Measurements from ENCODE around the gene SEC22A. TPM values are rescaled to one million over a fixed set of nuclear protein-coding genes. Genes with fewer than 3 reads are reported as not detected.

SEC22A gene
- polyA plus RNA-seq (2013, experiment 1 of 2): 9.5 TPM
- 9.5 TPM for polyA plus RNA-seq (2013, experiment 2 of 2)

DNA sequence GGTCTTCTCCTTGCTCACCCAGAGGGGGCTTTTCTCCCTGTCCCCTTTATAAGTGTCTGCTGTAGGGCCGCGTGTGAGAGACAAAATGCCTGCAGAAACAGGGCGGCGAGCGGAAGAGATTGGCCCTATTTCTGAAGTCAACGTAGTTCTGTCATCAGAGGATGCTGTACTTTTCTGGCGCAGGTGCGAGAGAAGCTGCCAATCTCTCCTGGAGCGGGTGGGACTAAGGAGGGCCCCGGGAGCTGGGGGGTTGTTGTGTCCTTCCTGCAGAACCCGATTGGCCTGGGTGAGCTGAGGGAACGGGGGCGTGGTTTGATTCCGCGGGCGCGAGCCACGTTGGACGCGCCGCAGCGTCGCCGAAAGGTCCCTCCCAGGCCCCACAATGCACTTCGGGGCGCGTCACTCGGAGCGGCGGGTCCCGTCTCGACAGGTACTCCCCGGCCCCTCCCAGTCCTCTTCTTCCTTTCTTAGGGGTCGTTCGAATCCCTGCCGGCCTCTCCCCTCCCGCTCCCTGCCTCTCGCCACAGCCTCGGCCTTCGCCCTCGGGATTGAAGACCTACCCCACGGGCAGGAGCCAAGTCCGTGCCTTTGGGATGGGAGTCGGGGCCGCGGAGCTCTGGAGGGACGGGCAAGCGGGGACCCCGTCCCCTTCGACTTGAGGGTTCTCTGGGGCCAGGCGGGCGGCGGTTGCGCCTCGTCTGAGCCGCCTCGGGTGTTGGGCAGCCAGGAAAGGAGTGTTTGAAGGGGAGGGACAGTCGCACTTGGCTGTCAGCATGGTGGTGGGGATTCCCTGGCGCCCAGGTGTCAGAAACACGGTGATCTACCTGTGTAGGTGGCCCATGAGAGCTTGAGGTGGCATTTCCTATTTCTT, at the start of gene SEC22A:
SEC22A (plus strand) TSS at position 387 of the 871 bp plus-strand sequence. CDS start 7,275 bp downstream, outside the sequence.
- peak within 1 kb of the TSS; percentile 10 for H2BK5ac ChIP-seq (ENCODE audit: low read length)
- H3K79me1 ChIP-seq (ENCODE audit: low read length): peaks cover 10% of the 10 kb centered on the region
- no peak within 1 kb of the TSS for H2BK15ac ChIP-seq (replicated peaks; ENCODE audit: low read depth)
- peak within 1 kb of the TSS; percentile 29 for H2AK5ac ChIP-seq (ENCODE audit: low read length)
- DNase-seq: peak; percentile 98
- H3K56ac ChIP-seq (ENCODE audit: low read length): peak within 1 kb of the TSS; percentile 92
- H3K9ac ChIP-seq (ENCODE audit: low read length): peak within 1 kb of the TSS; percentile 85
- peak within 1 kb of the TSS; percentile 90 for H3K23ac ChIP-seq (ENCODE audit: low read length)
- no peak within 1 kb of the TSS for H4K8ac ChIP-seq (ENCODE audit: low read depth, low read length)
- H4K5ac ChIP-seq (ENCODE audit: low read length): peak within 1 kb of the TSS; percentile 59
- H3K79me2 ChIP-seq (ENCODE audit: control insufficient read depth, insufficient read depth, low read length): peaks cover 7% of the 10 kb centered on the region
- H3K36me3 ChIP-seq (ENCODE audit: control insufficient read depth, insufficient read depth, low read length): no peaks in the 10 kb centered on the region
- H3K4ac ChIP-seq (ENCODE audit: low read depth, low read length): peak within 1 kb of the TSS; percentile 11
- H3K4me1 ChIP-seq (ENCODE audit: control insufficient read depth, low read depth, low read length): peaks cover 2% of the 10 kb centered on the region
- peak within 1 kb of the TSS; percentile 76 for H2BK120ac ChIP-seq (ENCODE audit: low read depth, low read length)
- no peak within 1 kb of the TSS for H3K27ac ChIP-seq (ENCODE audit: low read depth, low read length)
- H3K4me2 ChIP-seq (ENCODE audit: low read length): peak within 1 kb of the TSS; percentile 98
- peak within 1 kb of the TSS; percentile 73 for H3K4me3 ChIP-seq (ENCODE audit: low read length)
- no peaks in the 10 kb centered on the region for H3K27me3 ChIP-seq (ENCODE audit: insufficient read depth, low read length, poor library complexity)
- H3K18ac ChIP-seq (ENCODE audit: low read length): peak within 1 kb of the TSS; percentile 15
- WGBS (ENCODE audit: extremely low coverage, insufficient coverage, low lambda C conversion rate): no CpG with 5 or more reads among the region's 60 CpGs

- H3K18ac ChIP-seq (ENCODE audit: low read length): no peak overlapping the region
- H4K5ac ChIP-seq (ENCODE audit: low read length): no peak overlapping the region
- H3K27me3 ChIP-seq (ENCODE audit: insufficient read depth, low read length, poor library complexity): no peaks in the 10 kb centered on the region
- H3K4me2 ChIP-seq (ENCODE audit: low read length): no peak overlapping the region
- no peaks in the 10 kb centered on the region for H3K4me1 ChIP-seq (ENCODE audit: control insufficient read depth, low read depth, low read length)
- no peak overlapping the region for H2AK5ac ChIP-seq (ENCODE audit: low read length)
- H3K23ac ChIP-seq (ENCODE audit: low read length): no peak overlapping the region
- H3K79me2 ChIP-seq (ENCODE audit: control insufficient read depth, insufficient read depth, low read length): no peaks in the 10 kb centered on the region
- no peak overlapping the region for H3K9ac ChIP-seq (ENCODE audit: low read length)
- no peak overlapping the region for H3K27ac ChIP-seq (ENCODE audit: low read depth, low read length)
- H3K36me3 ChIP-seq (ENCODE audit: control insufficient read depth, insufficient read depth, low read length): peaks cover 20% of the 10 kb centered on the region
- no peak overlapping the region for H4K8ac ChIP-seq (ENCODE audit: low read depth, low read length)
- no peak for DNase-seq
- H3K79me1 ChIP-seq (ENCODE audit: low read length): no peaks in the 10 kb centered on the region
- H2BK120ac ChIP-seq (ENCODE audit: low read depth, low read length): no peak overlapping the region
- no peak overlapping the region for H3K4ac ChIP-seq (ENCODE audit: low read depth, low read length)
- H3K4me3 ChIP-seq (ENCODE audit: low read length): no peak overlapping the region
- no peak overlapping the region for H2BK15ac ChIP-seq (replicated peaks; ENCODE audit: low read depth)
- H3K56ac ChIP-seq (ENCODE audit: low read length): no peak overlapping the region
- WGBS (ENCODE audit: extremely low coverage, insufficient coverage, low lambda C conversion rate): no CpG with 5 or more reads among the region's 3 CpGs
- H2BK5ac ChIP-seq (ENCODE audit: low read length): no peak overlapping the region
Measured at GRCh38 chr3:123152687-123153086, 49.1 kb upstream of the SEC22A start.

- H3K79me2 ChIP-seq (ENCODE audit: control insufficient read depth, insufficient read depth, low read length): no peaks in the 10 kb centered on the region
- no peak overlapping the region for H3K4me2 ChIP-seq (ENCODE audit: low read length)
- no peak overlapping the region for H2AK5ac ChIP-seq (ENCODE audit: low read length)
- H2BK120ac ChIP-seq (ENCODE audit: low read depth, low read length): no peak overlapping the region
- no peak overlapping the region for H3K27ac ChIP-seq (ENCODE audit: low read depth, low read length)
- H3K36me3 ChIP-seq (ENCODE audit: control insufficient read depth, insufficient read depth, low read length): peaks cover 17% of the 10 kb centered on the region
- H3K4me3 ChIP-seq (ENCODE audit: low read length): no peak overlapping the region
- H3K4ac ChIP-seq (ENCODE audit: low read depth, low read length): no peak overlapping the region
- H3K56ac ChIP-seq (ENCODE audit: low read length): no peak overlapping the region
- H2BK5ac ChIP-seq (ENCODE audit: low read length): no peak overlapping the region
- no peaks in the 10 kb centered on the region for H3K27me3 ChIP-seq (ENCODE audit: insufficient read depth, low read length, poor library complexity)
- no peak overlapping the region for H3K9ac ChIP-seq (ENCODE audit: low read length)
- no CpG with 5 or more reads among the region's 6 CpGs for WGBS (ENCODE audit: extremely low coverage, insufficient coverage, low lambda C conversion rate)
- peak overlapping the region; percentile 89 for H3K23ac ChIP-seq (ENCODE audit: low read length)
- no peaks in the 10 kb centered on the region for H3K79me1 ChIP-seq (ENCODE audit: low read length)
- no peak overlapping the region for H4K5ac ChIP-seq (ENCODE audit: low read length)
- no peak for DNase-seq
- no peak overlapping the region for H3K18ac ChIP-seq (ENCODE audit: low read length)
- H4K8ac ChIP-seq (ENCODE audit: low read depth, low read length): no peak overlapping the region
- no peaks in the 10 kb centered on the region for H3K4me1 ChIP-seq (ENCODE audit: control insufficient read depth, low read depth, low read length)
- H2BK15ac ChIP-seq (replicated peaks; ENCODE audit: low read depth): no peak overlapping the region
Measured at GRCh38 chr3:123153125-123154019, 48.4 kb upstream of the SEC22A start.

- Histone ChIP-seq H3K4me1 (ENCODE audit: control insufficient read depth, low read depth, low read length) (no peaks in the 10 kb centered on the region), H3K18ac (ENCODE audit: low read length) (no peak overlapping the region), H3K4me3 (ENCODE audit: low read length) (no peak overlapping the region), H2BK15ac (replicated peaks; ENCODE audit: low read depth) (no peak overlapping the region), H3K27ac (ENCODE audit: low read depth, low read length) (no peak overlapping the region), H3K9ac (ENCODE audit: low read length) (no peak overlapping the region), H3K27me3 (ENCODE audit: insufficient read depth, low read length, poor library complexity) (no peaks in the 10 kb centered on the region), H3K79me2 (ENCODE audit: control insufficient read depth, insufficient read depth, low read length) (no peaks in the 10 kb centered on the region), H3K36me3 (ENCODE audit: control insufficient read depth, insufficient read depth, low read length) (peaks cover 16% of the 10 kb centered on the region), H3K79me1 (ENCODE audit: low read length) (no peaks in the 10 kb centered on the region), H3K4me2 (ENCODE audit: low read length) (no peak overlapping the region), H2AK5ac (ENCODE audit: low read length) (no peak overlapping the region), H4K8ac (ENCODE audit: low read depth, low read length) (no peak overlapping the region), H3K56ac (ENCODE audit: low read length) (no peak overlapping the region), H3K23ac (ENCODE audit: low read length) (peak overlapping the region; percentile 89), H2BK5ac (ENCODE audit: low read length) (no peak overlapping the region), H4K5ac (ENCODE audit: low read length) (no peak overlapping the region), H3K4ac (ENCODE audit: low read depth, low read length) (no peak overlapping the region), H2BK120ac (ENCODE audit: low read depth, low read length) (no peak overlapping the region)
- no peak for DNase-seq
- no CpG with 5 or more reads among the region's 7 CpGs for WGBS (ENCODE audit: extremely low coverage, insufficient coverage, low lambda C conversion rate)
Measured at GRCh38 chr3:123154020-123154985, 47.4 kb upstream of the SEC22A start.

DNA sequence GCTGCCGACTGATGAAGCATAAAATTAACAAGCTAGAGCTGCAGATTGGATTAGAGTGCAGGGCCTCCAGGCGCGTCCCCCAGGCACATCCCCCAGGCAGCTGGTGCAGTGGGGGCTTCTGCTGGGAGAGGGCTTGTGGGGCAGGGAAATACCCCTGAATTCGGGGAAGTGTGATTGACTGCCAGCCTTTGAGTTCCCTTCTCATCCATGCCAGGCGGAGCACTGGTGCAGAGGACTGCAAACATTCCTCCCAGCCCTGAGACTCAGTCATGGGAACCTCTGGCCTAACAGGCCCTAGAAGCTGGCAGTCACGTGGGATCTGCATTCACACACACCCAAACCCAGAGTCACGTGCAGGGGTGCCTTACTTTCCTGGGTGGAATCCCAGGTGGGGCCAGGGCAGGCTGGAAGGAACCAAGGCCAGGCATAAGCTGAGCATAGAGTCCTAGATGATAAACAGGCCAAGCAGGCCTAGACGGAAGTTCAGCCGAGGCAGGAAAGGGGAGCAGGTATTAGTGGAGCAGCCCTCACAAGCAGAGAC, 46.2 kb upstream of the SEC22A start:
- no peak overlapping the region for H3K23ac ChIP-seq (ENCODE audit: low read length)
- H3K4me1 ChIP-seq (ENCODE audit: control insufficient read depth, low read depth, low read length): no peaks in the 10 kb centered on the region
- H3K9ac ChIP-seq (ENCODE audit: low read length): no peak overlapping the region
- H3K27me3 ChIP-seq (ENCODE audit: insufficient read depth, low read length, poor library complexity): no peaks in the 10 kb centered on the region
- no peaks in the 10 kb centered on the region for H3K79me1 ChIP-seq (ENCODE audit: low read length)
- H3K36me3 ChIP-seq (ENCODE audit: control insufficient read depth, insufficient read depth, low read length): peaks cover 16% of the 10 kb centered on the region
- H3K18ac ChIP-seq (ENCODE audit: low read length): no peak overlapping the region
- H3K4ac ChIP-seq (ENCODE audit: low read depth, low read length): no peak overlapping the region
- DNase-seq: no peak
- WGBS (ENCODE audit: extremely low coverage, insufficient coverage, low lambda C conversion rate): no CpG with 5 or more reads among the region's 9 CpGs
- H3K4me2 ChIP-seq (ENCODE audit: low read length): no peak overlapping the region
- no peak overlapping the region for H2BK5ac ChIP-seq (ENCODE audit: low read length)
- H3K4me3 ChIP-seq (ENCODE audit: low read length): no peak overlapping the region
- no peak overlapping the region for H2BK15ac ChIP-seq (replicated peaks; ENCODE audit: low read depth)
- H3K56ac ChIP-seq (ENCODE audit: low read length): no peak overlapping the region
- no peaks in the 10 kb centered on the region for H3K79me2 ChIP-seq (ENCODE audit: control insufficient read depth, insufficient read depth, low read length)
- no peak overlapping the region for H4K5ac ChIP-seq (ENCODE audit: low read length)
- H3K27ac ChIP-seq (ENCODE audit: low read depth, low read length): no peak overlapping the region
- no peak overlapping the region for H2BK120ac ChIP-seq (ENCODE audit: low read depth, low read length)
- no peak overlapping the region for H2AK5ac ChIP-seq (ENCODE audit: low read length)
- no peak overlapping the region for H4K8ac ChIP-seq (ENCODE audit: low read depth, low read length)

All from mesendoderm (in vitro differentiated cells).